Fibroblast of skin of left quadriceps (primary cell): ENCODE measurements around the gene SYT14.
"Not testable (repeated sequence)": the region's sequence is repeated elsewhere in the genome, so short reads cannot be mapped to it uniquely, and the experiment has no call there.

Source experiments
- DNase-seq, 2 experiments: peaks; one replicate each; pipeline ENCODE4 v3.0.0-alpha.2; 2013; ENCODE audit warnings: low read depth in 2 of 2

Gene SYT14

GRCh38 chr1:210025870-210026269, 87.9 kb downstream of the SYT14 start:
- DNase-seq: no peak

GRCh38 chr1:210027994-210028393, 90.0 kb downstream of the SYT14 start:
- DNase-seq: no peak

GRCh38 chr1:210031473-210031872, 93.5 kb downstream of the SYT14 start:
- no peak for DNase-seq

- DNase-seq: no peak
Observed at GRCh38 chr1:210043058-210043457, 105.0 kb downstream of the SYT14 start.

GRCh38 chr1:210049616-210050015, 111.6 kb downstream of the SYT14 start:
- DNase-seq: no peak

GRCh38 chr1:210050491-210050890, 112.5 kb downstream of the SYT14 start:
- DNase-seq: not testable (repeated sequence)

GRCh38 chr1:210053126-210053525, 115.1 kb downstream of the SYT14 start:
- DNase-seq: no peak

- no peak for DNase-seq
Observed at GRCh38 chr1:210057593-210057992, 119.6 kb downstream of the SYT14 start.

- DNase-seq: no peak
Observed at GRCh38 chr1:210061992-210062391, 124.0 kb downstream of the SYT14 start.

GRCh38 chr1:210070531-210070930, 132.5 kb downstream of the SYT14 start:
- DNase-seq: no peak

- DNase-seq: peak; percentile 10 to 18
Observed at GRCh38 chr1:210072129-210072528, 134.1 kb downstream of the SYT14 start.

- no peak for DNase-seq
Observed at GRCh38 chr1:210072896-210073504, 135.0 kb downstream of the SYT14 start.

- DNase-seq: no peak
Observed at GRCh38 chr1:210074904-210075303, 136.9 kb downstream of the SYT14 start.

- no peak for DNase-seq
Observed at GRCh38 chr1:210076620-210077019, 138.6 kb downstream of the SYT14 start.

- no peak for DNase-seq
Observed at GRCh38 chr1:210081494-210081893, 143.5 kb downstream of the SYT14 start.

GRCh38 chr1:210085359-210085758, 147.3 kb downstream of the SYT14 start:
- DNase-seq: no peak

GRCh38 chr1:210087058-210087457, 149.0 kb downstream of the SYT14 start:
- no peak for DNase-seq

GRCh38 chr1:210089855-210090254, 151.8 kb downstream of the SYT14 start:
- no peak for DNase-seq

GRCh38 chr1:210092366-210092765, 154.3 kb downstream of the SYT14 start:
- DNase-seq: no peak

GRCh38 chr1:210093461-210093860, 155.4 kb downstream of the SYT14 start:
- no peak for DNase-seq

- DNase-seq: no peak
Observed at GRCh38 chr1:210098356-210098755, 160.3 kb downstream of the SYT14 start.

GRCh38 chr1:210099921-210100320, 161.9 kb downstream of the SYT14 start:
- no peak for DNase-seq

GRCh38 chr1:210104103-210104502, 166.1 kb downstream of the SYT14 start:
- DNase-seq: no peak

- DNase-seq: not testable (repeated sequence)
Observed at GRCh38 chr1:210112906-210113305, 174.9 kb downstream of the SYT14 start.
